Measurements from ENCODE around the gene MYL6.

- TF ChIP-seq, protein P1, sequence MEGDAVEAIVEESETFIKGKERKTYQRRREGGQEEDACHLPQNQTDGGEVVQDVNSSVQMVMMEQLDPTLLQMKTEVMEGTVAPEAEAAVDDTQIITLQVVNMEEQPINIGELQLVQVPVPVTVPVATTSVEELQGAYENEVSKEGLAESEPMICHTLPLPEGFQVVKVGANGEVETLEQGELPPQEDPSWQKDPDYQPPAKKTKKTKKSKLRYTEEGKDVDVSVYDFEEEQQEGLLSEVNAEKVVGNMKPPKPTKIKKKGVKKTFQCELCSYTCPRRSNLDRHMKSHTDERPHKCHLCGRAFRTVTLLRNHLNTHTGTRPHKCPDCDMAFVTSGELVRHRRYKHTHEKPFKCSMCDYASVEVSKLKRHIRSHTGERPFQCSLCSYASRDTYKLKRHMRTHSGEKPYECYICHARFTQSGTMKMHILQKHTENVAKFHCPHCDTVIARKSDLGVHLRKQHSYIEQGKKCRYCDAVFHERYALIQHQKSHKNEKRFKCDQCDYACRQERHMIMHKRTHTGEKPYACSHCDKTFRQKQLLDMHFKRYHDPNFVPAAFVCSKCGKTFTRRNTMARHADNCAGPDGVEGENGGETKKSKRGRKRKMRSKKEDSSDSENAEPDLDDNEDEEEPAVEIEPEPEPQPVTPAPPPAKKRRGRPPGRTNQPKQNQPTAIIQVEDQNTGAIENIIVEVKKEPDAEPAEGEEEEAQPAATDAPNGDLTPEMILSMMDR (IDR thresholded peaks at IDR 0.05): no peak
- TF ChIP-seq EP300 (IDR thresholded peaks at IDR 0.05): no peak
- no peak for TF ChIP-seq POLR2A (IDR thresholded peaks at IDR 0.05)
- no peak for TF ChIP-seq POLR2AphosphoS5 (IDR thresholded peaks at IDR 0.05)
These were observed 49.8 kb downstream of the MYL6 start for GRCh38 chr12:56208006-56208405.

Measured in suprapubic skin (tissue), 4 donors.